CD4-positive, alpha-beta T cell (primary cell): Measurements from ENCODE around the gene TLR5. TPM values are rescaled to one million over a fixed set of nuclear protein-coding genes. Genes with fewer than 3 reads are reported as not detected.

Source experiments
- ATAC-seq: fragments of 200-7000 bp; cut with Tn5 transposase; one replicate; pipeline ENCODE4 v1.10.0; 2022; ENCODE audit warnings: mild to moderate bottlenecking; ENCODE audit not compliant: poor library complexity
- CTCF ChIA-PET: fragments of 350-600 bp; sonication (Branson Sonifier 250); formaldehyde crosslinking; loops from one replicate; lab custom pipeline; 2021; ENCODE audit warnings: antibody characterized with exemption, inconsistent platforms; lab: Charles Lee
- POLR2A ChIA-PET: fragments of 350-600 bp; sonication (Branson Sonifier 250); formaldehyde crosslinking; loops from one replicate; lab custom pipeline; 2021; ENCODE audit warnings: antibody characterized with exemption, inconsistent platforms; lab: Charles Lee
- DNase-seq, 14 experiments: peaks; one replicate each; pipeline ENCODE4 v3.0.0-alpha.2; 2013 to 2020; ENCODE audit warnings: mixed read lengths in 2 of 14
- H3K27ac ChIP-seq, 2 donors: one replicate each; pipeline versions ENCODE4 v1.5.1 to v1.7.0; 2013; ENCODE audit warnings: low read length in 2 of 2, low read depth in 1 of 2, mild to moderate bottlenecking in 1 of 2
- H3K27me3 ChIP-seq, 2 experiments: 1 replicate in 1 of 2; 2 replicates in 1 of 2; pipeline versions ENCODE4 v1.6.1 to v1.7.0; 2013; ENCODE audit warnings: low read length in 2 of 2, control low read depth in 1 of 2, mild to moderate bottlenecking in 1 of 2, moderate library complexity in 1 of 2; ENCODE audit not compliant: insufficient read depth in 2 of 2, control insufficient read depth in 1 of 2
- H3K36me3 ChIP-seq: one replicate; pipeline ENCODE4 v1.6.1; 2013; ENCODE audit warnings: low read length, control low read depth; ENCODE audit not compliant: insufficient read depth
- H3K4me1 ChIP-seq: one replicate; pipeline ENCODE4 v1.6.1; 2013; ENCODE audit warnings: low read length, control low read depth; ENCODE audit not compliant: insufficient read depth
- H3K4me3 ChIP-seq: one replicate; pipeline ENCODE4 v1.5.1; 2013; ENCODE audit warnings: mild to moderate bottlenecking, low read length, moderate library complexity
- H3K9me3 ChIP-seq, 2 experiments: 1 replicate in 1 of 2; 2 replicates in 1 of 2; pipeline versions ENCODE4 v1.6.1 to v1.7.0; 2013; ENCODE audit warnings: low read length in 2 of 2, mild to moderate bottlenecking in 2 of 2, control low read depth in 1 of 2, moderate library complexity in 1 of 2; ENCODE audit not compliant: control insufficient read depth in 1 of 2, insufficient read depth in 1 of 2
- H3K27ac Mint-ChIP-seq: one replicate; pipeline ENCODE4 v1.8.0; 2020; ENCODE audit warnings: mixed read lengths
- H3K27me3 Mint-ChIP-seq: one replicate; pipeline ENCODE4 v1.8.0; 2021; ENCODE audit warnings: mixed read lengths
- H3K36me3 Mint-ChIP-seq: one replicate; pipeline ENCODE4 v1.8.0; 2021; ENCODE audit warnings: low read depth, mixed read lengths
- H3K4me1 Mint-ChIP-seq: one replicate; pipeline ENCODE4 v1.8.0; 2021; ENCODE audit warnings: low read depth, mixed read lengths
- H3K4me3 Mint-ChIP-seq: one replicate; pipeline ENCODE4 v1.8.0; 2020; ENCODE audit warnings: mild to moderate bottlenecking, mixed read lengths
- H3K9me3 Mint-ChIP-seq: one replicate; pipeline ENCODE4 v1.8.0; 2020; ENCODE audit warnings: mixed read lengths
- CTCF ChIP-seq: fragments of 200-600 bp; IDR thresholded peaks from one replicate; pipeline ENCODE4 v1.8.0; 2022; ENCODE audit warnings: antibody characterized with exemption, mild to moderate bottlenecking
- intact Hi-C, 2 experiments: fragments of 100-400 bp; cut with DNase I in 1 of 2; cut with micrococcal nuclease in 1 of 2; formaldehyde crosslinking; loops; one replicate each; pipeline versions ENCODE4 v1.15.1 to v1.9.0; 2023 to 2025; cut with DNase I, micrococcal nuclease
- total RNA-seq, 174 experiments: library from RNA in 2 of 174; stranded (reverse) in 2 of 174; gene quantifications; one replicate each; pipeline ENCODE4 v1.2.3 and lab custom pipeline; 2021 to 2026

Gene TLR5
- total RNA-seq, 2 experiments from 2014 or later, result 2.1 to 2.5 TPM

GRCh38 chr1:223143537-223144248 is 645 bp upstream of the TLR5 start:
- peak overlapping the region; percentile 66 for H3K4me3 Mint-ChIP-seq
- no peaks in the 10 kb centered on the region for H3K9me3 ChIP-seq
- no peak for TF ChIP-seq CTCF
- H3K27ac ChIP-seq, result peak overlapping the region in 1 of 2 donors; percentile 31
- H3K27me3 Mint-ChIP-seq, result no peaks in the 10 kb centered on the region
- H3K4me3 ChIP-seq, result peak overlapping the region; percentile 64
- H3K9me3 Mint-ChIP-seq, result peaks cover 4% of the 10 kb centered on the region
- DNase-seq (peak in 13 of 14 experiments; percentile 16 to 68 (median 46)), ATAC-seq (peak; percentile 53)
- ChIA-PET CTCF (interaction anchor here (0.7 to 3.6 kb wide), 6 partner anchors 10 to 486 kb away, joined by 3 to 27 read pairs (median 4); no protein-coding TSS in a partner anchor), POLR2A (interaction anchor here (1.0 to 2.4 kb wide), 8 partner anchors 9 to 569 kb away, joined by 3 to 18 read pairs (median 4); partner anchors contain the start of genes CAPN2 and SUSD4)
- H3K4me1 ChIP-seq, result peaks cover 30% of the 10 kb centered on the region
- H3K27ac Mint-ChIP-seq, result peak overlapping the region; percentile 83
- intact Hi-C loops, result loop anchor here in 1 of 2 experiments (5.0 to 10.0 kb wide), 2 partner anchors 89 to 519 kb away; no protein-coding TSS in a partner anchor
- no peaks in the 10 kb centered on the region for H3K36me3 ChIP-seq
- no peaks in the 10 kb centered on the region for H3K36me3 Mint-ChIP-seq
- H3K4me1 Mint-ChIP-seq, result peaks cover 27% of the 10 kb centered on the region
- H3K27me3 ChIP-seq, result no peaks in the 10 kb centered on the region

- peaks cover 30% of the 10 kb centered on the region for H3K4me1 ChIP-seq
- no peak for TF ChIP-seq CTCF
- POLR2A ChIA-PET, result no interaction called here
- Mint-ChIP-seq H3K9me3 (no peaks in the 10 kb centered on the region), H3K4me3 (peak overlapping the region; percentile 66), H3K27me3 (no peaks in the 10 kb centered on the region), H3K27ac (peak overlapping the region; percentile 83), H3K4me1 (peaks cover 31% of the 10 kb centered on the region), H3K36me3 (no peaks in the 10 kb centered on the region)
- no peak overlapping the region for H3K27ac ChIP-seq
- H3K27me3 ChIP-seq, result no peaks in the 10 kb centered on the region
- H3K9me3 ChIP-seq, result no peaks in the 10 kb centered on the region
- CTCF ChIA-PET, result interaction anchor here (0.5 to 3.6 kb wide), 3 partner anchors 9 to 1010 kb away, joined by 3 to 27 read pairs (median 8); no protein-coding TSS in a partner anchor
- H3K36me3 ChIP-seq, result no peaks in the 10 kb centered on the region
- H3K4me3 ChIP-seq, result peak overlapping the region; percentile 64
- intact Hi-C loops, result loop anchor here in 1 of 2 experiments (5.0 to 10.0 kb wide), 2 partner anchors 90 to 517 kb away; no protein-coding TSS in a partner anchor
- DNase-seq (peak in 2 of 14 experiments; percentile 15 to 26), ATAC-seq (no peak)
Observed at GRCh38 chr1:223142269-223142668, 779 bp downstream of the TLR5 start.

GRCh38 chr1:223140611-223141405 is 2.2 kb downstream of the TLR5 start:
- H3K9me3 ChIP-seq, result no peaks in the 10 kb centered on the region
- no peak overlapping the region for H3K4me3 ChIP-seq
- Mint-ChIP-seq H3K4me3 (no peak overlapping the region), H3K36me3 (no peaks in the 10 kb centered on the region), H3K4me1 (peaks cover 35% of the 10 kb centered on the region), H3K9me3 (no peaks in the 10 kb centered on the region), H3K27ac (no peak overlapping the region), H3K27me3 (no peaks in the 10 kb centered on the region)
- no peaks in the 10 kb centered on the region for H3K27me3 ChIP-seq
- ATAC-seq (no peak), DNase-seq (no peak)
- no peak for TF ChIP-seq CTCF
- CTCF ChIA-PET, result interaction anchor here (2.9 kb wide), 1 partner anchor 17 kb away, joined by 12 read pairs; no protein-coding TSS in a partner anchor
- H3K27ac ChIP-seq, result no peak overlapping the region
- intact Hi-C loops, result loop anchor here in 1 of 2 experiments (5.0 to 10.0 kb wide), 2 partner anchors 91 to 516 kb away; no protein-coding TSS in a partner anchor
- POLR2A ChIA-PET, result no interaction called here
- peaks cover 30% of the 10 kb centered on the region for H3K4me1 ChIP-seq
- no peaks in the 10 kb centered on the region for H3K36me3 ChIP-seq
